Neural progenitor cell (in vitro differentiated cells): ENCODE measurements around the gene P2RX3. TPM values are rescaled to one million over a fixed set of nuclear protein-coding genes. Genes with fewer than 3 reads are reported as not detected.

ENCODE experiments used
- DNase-seq: peaks from one replicate; pipeline ENCODE4 v3.0.0-alpha.2; 2016; ENCODE audit warnings: low spot score
- H2AFZ ChIP-seq: fragments of 200-600 bp; sonication (generic); replicated peaks from 2 replicates; pipeline ENCODE4 v1.6.1; 2016; ENCODE audit warnings: antibody characterized with exemption
- H3F3A ChIP-seq: fragments of 200-600 bp; sonication (generic); 2 replicates; pipeline ENCODE4 v1.6.1; 2016; ENCODE audit warnings: antibody characterized with exemption, low read depth
- H3K27ac ChIP-seq: fragments of 200-600 bp; sonication (generic); 2 replicates; pipeline ENCODE4 v1.5.1; 2016; ENCODE audit warnings: mild to moderate bottlenecking
- H3K27me3 ChIP-seq: fragments of 200-600 bp; sonication (generic); 2 replicates; pipeline ENCODE4 v1.6.1; 2016; ENCODE audit warnings: mild to moderate bottlenecking, moderate library complexity
- H3K36me3 ChIP-seq: fragments of 200-600 bp; sonication (generic); 2 replicates; pipeline ENCODE4 v1.5.1; 2016
- H3K4me1 ChIP-seq: fragments of 200-600 bp; sonication (generic); 2 replicates; pipeline ENCODE4 v1.6.1; 2016; ENCODE audit warnings: mixed run types
- H3K4me2 ChIP-seq: fragments of 200-600 bp; sonication (generic); 2 replicates; pipeline ENCODE4 v1.6.1; 2016
- H3K4me3 ChIP-seq: fragments of 200-600 bp; sonication (generic); 2 replicates; pipeline ENCODE4 v1.5.1; 2016
- H3K79me2 ChIP-seq: fragments of 200-600 bp; sonication (generic); 2 replicates; pipeline ENCODE4 v1.6.1; 2016; ENCODE audit warnings: low read depth
- H3K9ac ChIP-seq: fragments of 200-600 bp; sonication (generic); 2 replicates; pipeline ENCODE4 v1.6.1; 2016
- H3K9me3 ChIP-seq: fragments of 200-600 bp; sonication (generic); 2 replicates; pipeline ENCODE4 v1.5.1; 2016; ENCODE audit warnings: low read depth
- H4K20me1 ChIP-seq: fragments of 200-600 bp; sonication (generic); 2 replicates; pipeline ENCODE4 v1.6.1; 2016; ENCODE audit warnings: low read depth
- H3K27ac Mint-ChIP-seq: 3 replicates; pipeline ENCODE4 v1.8.0; 2021; ENCODE audit warnings: mixed read lengths
- H3K27me3 Mint-ChIP-seq: 2 replicates; pipeline ENCODE4 v1.8.0; 2022; ENCODE audit warnings: low read depth, mild to moderate bottlenecking, inconsistent platforms, moderate library complexity, mixed read lengths; ENCODE audit not compliant: insufficient read depth
- H3K36me3 Mint-ChIP-seq: 3 replicates; pipeline ENCODE4 v1.8.0; 2021; ENCODE audit warnings: mixed read lengths
- H3K4me1 Mint-ChIP-seq: 3 replicates; pipeline ENCODE4 v1.8.0; 2021; ENCODE audit warnings: mixed read lengths
- H3K4me3 Mint-ChIP-seq: 3 replicates; pipeline ENCODE4 v1.8.0; 2021; ENCODE audit warnings: mild to moderate bottlenecking, moderate library complexity, mixed read lengths
- H3K9me3 Mint-ChIP-seq: 3 replicates; pipeline ENCODE4 v1.8.0; 2020; ENCODE audit warnings: mixed read lengths
- EZH2 ChIP-seq: fragments of 200-600 bp; sonication (generic); IDR thresholded peaks from 2 replicates; pipeline ENCODE4 v1.6.1; 2017; ENCODE audit warnings: antibody characterized with exemption, mild to moderate bottlenecking, moderate library complexity
- EZH2phosphoT487 ChIP-seq: fragments of 200-600 bp; sonication (generic); IDR thresholded peaks from 2 replicates; pipeline ENCODE4 v1.6.1; 2017; ENCODE audit warnings: antibody characterized with exemption
- total RNA-seq: library from RNA; depleted of rRNA; stranded (reverse); fragments of >200 nt; gene quantifications from 2 replicates; pipeline ENCODE4 v1.2.3, GENCODE V29; 2015; ENCODE audit warnings: low replicate concordance
- TF ChIP-seq, protein P1 (sequence below): fragments of 200-600 bp; sonication (generic); IDR thresholded peaks from 2 replicates; pipeline ENCODE4 v1.5.1; 2017; ENCODE audit warnings: antibody characterized with exemption, mild to moderate bottlenecking

P2RX3 gene
- total RNA-seq, 1 donor from 2014 or later, result 2.4 TPM

DNA sequence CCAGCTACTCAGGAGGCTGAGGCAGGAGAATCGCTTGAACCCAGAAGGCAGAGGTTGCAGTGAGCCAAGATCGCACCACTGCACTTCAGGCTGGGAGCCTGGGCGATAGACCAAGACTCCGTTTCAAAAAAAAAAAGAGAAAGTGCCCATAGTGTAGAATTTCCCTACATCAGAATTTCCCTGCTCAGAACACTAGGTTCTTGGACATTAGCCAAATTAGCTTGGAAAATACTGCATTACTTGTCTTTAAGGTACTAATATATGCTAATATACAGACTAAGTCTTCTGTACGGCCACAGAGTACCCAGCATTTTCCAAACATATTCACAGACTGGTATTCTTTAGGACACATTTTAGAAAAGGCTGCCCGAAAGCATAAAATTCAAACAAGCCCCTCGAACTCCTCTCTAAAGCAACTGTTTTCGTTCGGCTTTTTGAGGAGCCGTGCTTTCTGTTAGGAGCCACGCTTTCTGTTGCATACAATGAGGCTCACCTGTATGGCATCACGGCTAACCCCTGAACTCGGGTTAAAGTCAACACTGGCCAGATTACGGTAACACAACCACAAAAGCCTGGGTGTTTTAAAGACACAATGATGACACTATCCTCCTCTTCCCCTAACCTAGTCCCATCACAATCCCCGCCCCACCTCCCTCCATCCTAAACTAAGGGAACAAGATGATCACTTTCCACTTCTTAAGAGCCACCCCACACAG lies 31.8 kb upstream of the P2RX3 start:
- H3K36me3 ChIP-seq, result no peaks in the 10 kb centered on the region
- DNase-seq, result no peak
- H3K9me3 ChIP-seq, result no peaks in the 10 kb centered on the region
- H3K4me3 ChIP-seq, result no peak overlapping the region
- Mint-ChIP-seq H3K4me3 (no peak overlapping the region), H3K36me3 (peaks cover 45% of the 10 kb centered on the region), H3K27ac (peak overlapping the region; percentile 57), H3K9me3 (no peaks in the 10 kb centered on the region), H3K4me1 (peaks cover 16% of the 10 kb centered on the region), H3K27me3 (peaks cover 8% of the 10 kb centered on the region)
- H4K20me1 ChIP-seq, result peaks cover 42% of the 10 kb centered on the region
- peaks cover 37% of the 10 kb centered on the region for H3K79me2 ChIP-seq
- no peak overlapping the region for H3K9ac ChIP-seq
- no peak overlapping the region for H3K27ac ChIP-seq
- H3K4me2 ChIP-seq, result no peak overlapping the region
- H2AFZ ChIP-seq, result no peak overlapping the region
- no peaks in the 10 kb centered on the region for H3K27me3 ChIP-seq
- H3K4me1 ChIP-seq, result no peaks in the 10 kb centered on the region
- H3F3A ChIP-seq, result peaks cover 1% of the 10 kb centered on the region
- TF ChIP-seq EZH2phosphoT487, result no peak
- no peak for TF ChIP-seq EZH2
- TF ChIP-seq, protein P1, sequence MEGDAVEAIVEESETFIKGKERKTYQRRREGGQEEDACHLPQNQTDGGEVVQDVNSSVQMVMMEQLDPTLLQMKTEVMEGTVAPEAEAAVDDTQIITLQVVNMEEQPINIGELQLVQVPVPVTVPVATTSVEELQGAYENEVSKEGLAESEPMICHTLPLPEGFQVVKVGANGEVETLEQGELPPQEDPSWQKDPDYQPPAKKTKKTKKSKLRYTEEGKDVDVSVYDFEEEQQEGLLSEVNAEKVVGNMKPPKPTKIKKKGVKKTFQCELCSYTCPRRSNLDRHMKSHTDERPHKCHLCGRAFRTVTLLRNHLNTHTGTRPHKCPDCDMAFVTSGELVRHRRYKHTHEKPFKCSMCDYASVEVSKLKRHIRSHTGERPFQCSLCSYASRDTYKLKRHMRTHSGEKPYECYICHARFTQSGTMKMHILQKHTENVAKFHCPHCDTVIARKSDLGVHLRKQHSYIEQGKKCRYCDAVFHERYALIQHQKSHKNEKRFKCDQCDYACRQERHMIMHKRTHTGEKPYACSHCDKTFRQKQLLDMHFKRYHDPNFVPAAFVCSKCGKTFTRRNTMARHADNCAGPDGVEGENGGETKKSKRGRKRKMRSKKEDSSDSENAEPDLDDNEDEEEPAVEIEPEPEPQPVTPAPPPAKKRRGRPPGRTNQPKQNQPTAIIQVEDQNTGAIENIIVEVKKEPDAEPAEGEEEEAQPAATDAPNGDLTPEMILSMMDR, result no peak

DNA sequence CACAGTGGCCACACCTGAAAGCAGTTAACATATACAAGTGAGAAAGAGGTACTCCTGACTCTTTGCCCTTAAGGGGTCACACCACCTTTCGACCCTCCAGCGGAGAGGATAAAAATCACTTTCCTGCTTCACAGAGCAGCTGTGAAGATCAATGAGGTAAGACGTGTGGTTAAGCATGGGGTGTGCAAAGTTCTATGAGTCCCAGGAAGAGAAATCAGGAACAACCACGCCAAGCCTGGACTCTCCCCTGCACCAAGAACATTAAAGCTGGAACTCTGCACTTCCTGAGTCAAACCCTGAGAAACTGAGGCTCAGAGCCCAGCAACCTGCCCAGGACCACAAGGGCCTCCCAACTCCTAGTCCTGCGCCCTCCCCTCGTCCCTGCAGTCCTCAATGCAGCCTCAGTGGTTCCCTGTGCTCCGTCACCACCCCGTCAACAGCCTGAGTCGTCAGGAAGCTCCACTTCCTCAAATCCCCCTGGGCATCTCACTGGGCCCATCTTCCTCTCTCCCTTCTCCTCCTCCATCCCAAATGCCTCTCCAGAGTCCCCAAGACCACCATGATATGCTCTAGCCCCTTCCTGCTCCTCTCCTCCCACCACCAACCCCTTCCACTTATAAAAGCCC lies 31.1 kb upstream of the P2RX3 start:
- H3K36me3 Mint-ChIP-seq, result peaks cover 39% of the 10 kb centered on the region
- Histone ChIP-seq H3K4me2 (no peak overlapping the region), H3K36me3 (no peaks in the 10 kb centered on the region), H3K27me3 (no peaks in the 10 kb centered on the region), H3K4me1 (peaks cover 5% of the 10 kb centered on the region), H3K27ac (no peak overlapping the region), H3K9ac (no peak overlapping the region), H3K4me3 (no peak overlapping the region), H3K9me3 (no peaks in the 10 kb centered on the region), H3K79me2 (peaks cover 37% of the 10 kb centered on the region), H3F3A (peaks cover 9% of the 10 kb centered on the region), H2AFZ (no peak overlapping the region), H4K20me1 (peaks cover 48% of the 10 kb centered on the region)
- H3K27me3 Mint-ChIP-seq, result peaks cover 5% of the 10 kb centered on the region
- no peak for DNase-seq
- TF ChIP-seq, protein P1, result no peak
- TF ChIP-seq EZH2phosphoT487, result no peak
- TF ChIP-seq EZH2, result no peak
- H3K4me3 Mint-ChIP-seq, result no peak overlapping the region
- no peaks in the 10 kb centered on the region for H3K9me3 Mint-ChIP-seq
- peaks cover 21% of the 10 kb centered on the region for H3K4me1 Mint-ChIP-seq
- no peak overlapping the region for H3K27ac Mint-ChIP-seq

DNA sequence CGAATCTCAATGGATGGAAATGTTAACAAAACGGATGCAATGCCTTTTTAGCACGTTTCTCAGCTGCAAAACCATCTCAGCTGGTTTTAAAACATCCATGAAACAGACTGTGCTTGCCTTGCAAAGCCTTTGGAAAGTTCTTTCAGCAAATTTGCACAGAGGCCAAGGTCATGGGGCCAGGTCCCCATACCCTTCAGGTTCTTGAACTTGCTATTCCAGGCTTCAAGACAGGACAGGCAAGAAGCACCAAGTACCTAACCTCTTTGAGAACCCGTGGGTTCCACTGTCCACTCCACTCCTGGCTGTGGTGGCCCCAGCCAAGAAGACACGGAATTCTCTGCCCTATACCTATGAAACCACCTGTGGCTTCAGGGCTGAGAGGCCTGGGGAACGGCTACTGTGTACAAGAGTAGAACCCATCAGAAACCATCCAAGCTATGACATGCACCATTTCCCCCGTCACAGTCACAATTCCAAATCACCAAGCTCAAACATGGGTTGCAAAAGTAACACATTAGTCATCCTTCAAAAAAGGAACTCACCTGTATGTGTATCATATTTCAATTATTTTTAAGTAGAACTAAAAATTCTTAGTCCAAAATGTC lies 30.4 kb upstream of the P2RX3 start:
- Mint-ChIP-seq H3K9me3 (no peaks in the 10 kb centered on the region), H3K36me3 (peaks cover 42% of the 10 kb centered on the region), H3K27me3 (peaks cover 7% of the 10 kb centered on the region), H3K4me3 (no peak overlapping the region), H3K4me1 (peaks cover 26% of the 10 kb centered on the region), H3K27ac (no peak overlapping the region)
- Histone ChIP-seq H2AFZ (no peak overlapping the region), H3K36me3 (no peaks in the 10 kb centered on the region), H3K79me2 (peaks cover 37% of the 10 kb centered on the region), H4K20me1 (peaks cover 54% of the 10 kb centered on the region), H3K27ac (no peak overlapping the region), H3K27me3 (no peaks in the 10 kb centered on the region), H3K4me2 (no peak overlapping the region), H3F3A (peaks cover 15% of the 10 kb centered on the region), H3K4me3 (no peak overlapping the region), H3K9me3 (no peaks in the 10 kb centered on the region), H3K9ac (no peak overlapping the region), H3K4me1 (peaks cover 5% of the 10 kb centered on the region)
- TF ChIP-seq EZH2phosphoT487 (no peak), EZH2 (no peak)
- TF ChIP-seq, protein P1, result no peak
- DNase-seq, result no peak
